ENCODE measurements around the gene OR6S1. TPM values are rescaled to one million over a fixed set of nuclear protein-coding genes. Genes with fewer than 3 reads are reported as not detected.

Gene OR6S1
- total and polyA plus RNA-seq, 7 experiments from 2014 or later, result not detected

- ChIA-PET CTCF (interaction anchor here (0.6 to 1.6 kb wide), 4 partner anchors 13 to 289 kb away, joined by 3 to 5 read pairs (median 4); no protein-coding TSS in a partner anchor), POLR2A (interaction anchor here (1.0 to 1.4 kb wide), 2 partner anchors 64 to 66 kb away, joined by 3 to 6 read pairs; partner anchors contain the start of gene RNASE4)
- intact Hi-C loops (cut with micrococcal nuclease), result no loop called here
- H3K27ac ChIP-seq (ENCODE audit: low read depth, low read length), result no peak overlapping the region
- H3K4me3 Mint-ChIP-seq, result no peak overlapping the region
- DNase-seq (no peak), ATAC-seq (no peak)
- no peaks in the 10 kb centered on the region for H3K9me3 ChIP-seq (ENCODE audit: control insufficient read depth in 2 of 3, low read length in 3 of 3)
- H3K4me1 Mint-ChIP-seq, result peaks cover 0 to 25% (median 3%) of the 10 kb centered on the region in 7 donors
- peaks cover 2 to 16% (median 9%) of the 10 kb centered on the region in 5 donors for H3K27me3 Mint-ChIP-seq
- H3K36me3 Mint-ChIP-seq, result peaks cover 0 to 1% (median 0%) of the 10 kb centered on the region in 5 donors
- H3K27ac Mint-ChIP-seq, result no peak overlapping the region
- no peak overlapping the region for H3K4me3 ChIP-seq (ENCODE audit: low read length)
- H3K9me3 Mint-ChIP-seq, result no peaks in the 10 kb centered on the region
- H3K27me3 ChIP-seq (ENCODE audit: control insufficient read depth in 2 of 2, insufficient read depth in 2 of 2, low read length in 2 of 2), result no peaks in the 10 kb centered on the region
- no peaks in the 10 kb centered on the region for H3K36me3 ChIP-seq (ENCODE audit: control insufficient read depth in 2 of 3, insufficient read depth in 3 of 3, low read length in 3 of 3)
- peaks cover 8 to 16% of the 10 kb centered on the region in 2 donors for H3K4me1 ChIP-seq (ENCODE audit: control insufficient read depth in 2 of 2, insufficient read depth in 2 of 2, low read length in 2 of 2)
Observed at GRCh38 chr14:20617138-20618003, 24.1 kb downstream of the OR6S1 start.

GRCh38 chr14:20615996-20616395 lies 25.5 kb downstream of the OR6S1 start:
- no peaks in the 10 kb centered on the region for H3K9me3 ChIP-seq (ENCODE audit: control insufficient read depth in 2 of 3, low read length in 3 of 3)
- Mint-ChIP-seq H3K36me3 (no peaks in the 10 kb centered on the region), H3K27me3 (peaks cover 0 to 10% (median 4%) of the 10 kb centered on the region in 5 donors), H3K4me3 (no peak overlapping the region), H3K4me1 (peaks cover 0 to 25% (median 3%) of the 10 kb centered on the region in 7 donors), H3K27ac (no peak overlapping the region), H3K9me3 (no peaks in the 10 kb centered on the region)
- ChIA-PET CTCF (interaction anchor here (1.6 kb wide), 1 partner anchor 288 kb away, joined by 5 read pairs; no protein-coding TSS in a partner anchor), POLR2A (no interaction called here)
- H3K4me3 ChIP-seq (ENCODE audit: low read length), result no peak overlapping the region
- ATAC-seq, result no peak
- intact Hi-C loops (cut with micrococcal nuclease), result no loop called here
- DNase-seq, result no peak
- peaks cover 13 to 20% of the 10 kb centered on the region in 2 donors for H3K4me1 ChIP-seq (ENCODE audit: control insufficient read depth in 2 of 2, insufficient read depth in 2 of 2, low read length in 2 of 2)
- H3K27ac ChIP-seq (ENCODE audit: low read depth, low read length), result no peak overlapping the region
- no peaks in the 10 kb centered on the region for H3K27me3 ChIP-seq (ENCODE audit: control insufficient read depth in 2 of 2, insufficient read depth in 2 of 2, low read length in 2 of 2)
- H3K36me3 ChIP-seq (ENCODE audit: control insufficient read depth in 2 of 3, insufficient read depth in 3 of 3, low read length in 3 of 3), result no peaks in the 10 kb centered on the region

- H3K27ac Mint-ChIP-seq, result no peak overlapping the region
- Histone ChIP-seq H3K27ac (ENCODE audit: low read depth, low read length) (peak overlapping the region; percentile 30), H3K4me1 (ENCODE audit: control insufficient read depth in 2 of 2, insufficient read depth in 2 of 2, low read length in 2 of 2) (peaks cover 20 to 29% of the 10 kb centered on the region in 2 donors), H3K27me3 (ENCODE audit: control insufficient read depth in 2 of 2, insufficient read depth in 2 of 2, low read length in 2 of 2) (no peaks in the 10 kb centered on the region), H3K36me3 (ENCODE audit: control insufficient read depth in 2 of 3, insufficient read depth in 3 of 3, low read length in 3 of 3) (no peaks in the 10 kb centered on the region), H3K9me3 (ENCODE audit: control insufficient read depth in 2 of 3, low read length in 3 of 3) (no peaks in the 10 kb centered on the region), H3K4me3 (ENCODE audit: low read length) (peak overlapping the region; percentile 64)
- H3K4me1 Mint-ChIP-seq, result peaks cover 0 to 25% (median 3%) of the 10 kb centered on the region in 7 donors
- H3K4me3 Mint-ChIP-seq, result peak overlapping the region in 1 of 10 donors; percentile 28
- no peaks in the 10 kb centered on the region for H3K9me3 Mint-ChIP-seq
- ChIA-PET CTCF (interaction anchor here (0.6 to 2.3 kb wide), 10 partner anchors 9 to 287 kb away, joined by 3 to 21 read pairs (median 4); partner anchors contain the start of gene RNASE4), POLR2A (interaction anchor here (0.8 to 3.7 kb wide), 9 partner anchors 9 to 271 kb away, joined by 3 to 73 read pairs (median 6); partner anchors contain the start of genes ANG, APEX1, OSGEP and PARP2)
- H3K27me3 Mint-ChIP-seq, result peaks cover 0 to 10% (median 4%) of the 10 kb centered on the region in 5 donors
- H3K36me3 Mint-ChIP-seq, result no peaks in the 10 kb centered on the region
- intact Hi-C loops (cut with micrococcal nuclease), result loop anchor here (5.0 kb wide), 4 partner anchors 38 to 768 kb away; partner anchors contain the start of gene SUPT16H (in 1 of the 2)
- no peak for DNase-seq
- ATAC-seq, result no peak
Observed at GRCh38 chr14:20614038-20614840, 27.3 kb downstream of the OR6S1 start.

DNA sequence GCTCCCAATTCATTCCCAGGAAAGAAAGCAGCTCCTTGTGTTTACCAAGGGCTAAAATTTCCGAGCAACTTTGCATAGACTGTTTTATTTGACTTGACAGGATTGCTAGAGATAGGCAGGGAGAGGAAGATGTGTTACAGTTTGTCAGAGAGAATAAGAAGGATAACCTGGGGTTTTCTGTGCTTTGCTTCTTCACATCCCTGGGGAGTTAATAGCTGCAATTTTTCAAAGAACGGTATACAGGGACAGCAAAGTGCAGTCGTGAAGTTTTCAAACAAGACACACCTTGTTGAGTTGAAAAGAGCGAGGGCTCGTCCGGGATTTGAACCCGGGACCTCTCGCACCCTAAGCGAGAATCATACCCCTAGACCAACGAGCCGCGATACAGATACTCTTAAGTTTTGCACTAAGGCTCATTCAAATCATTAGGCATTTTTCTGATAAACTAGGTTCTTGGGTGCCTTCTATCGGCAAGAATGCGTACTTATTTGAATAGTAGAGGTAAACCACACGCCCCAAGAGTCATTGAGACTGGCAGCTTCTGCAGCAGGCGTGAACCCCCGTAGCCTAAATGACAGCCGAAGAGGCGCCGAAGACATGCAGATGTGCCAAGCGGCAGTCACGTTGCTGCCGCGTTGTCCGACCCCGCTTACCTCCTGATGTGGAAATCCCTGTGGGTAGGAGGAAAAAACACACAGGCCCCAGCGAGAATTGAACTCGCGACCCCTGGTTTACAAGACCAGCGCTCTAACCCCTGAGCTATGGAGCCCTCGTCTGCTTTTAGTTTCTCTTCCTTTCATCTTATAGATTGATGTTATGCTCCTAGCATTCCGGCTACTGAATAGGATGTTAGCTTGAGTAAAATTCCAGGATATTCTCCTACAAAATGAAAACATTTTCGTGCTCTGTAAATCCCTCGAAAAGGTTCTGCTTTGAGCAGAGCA lies 28.1 kb downstream of the OR6S1 start:
- Histone ChIP-seq H3K27ac (ENCODE audit: low read depth, low read length) (peak overlapping the region; percentile 30), H3K4me3 (ENCODE audit: low read length) (peak overlapping the region; percentile 64), H3K36me3 (ENCODE audit: control insufficient read depth in 2 of 3, insufficient read depth in 3 of 3, low read length in 3 of 3) (no peaks in the 10 kb centered on the region), H3K9me3 (ENCODE audit: control insufficient read depth in 2 of 3, low read length in 3 of 3) (no peaks in the 10 kb centered on the region), H3K4me1 (ENCODE audit: control insufficient read depth in 2 of 2, insufficient read depth in 2 of 2, low read length in 2 of 2) (peaks cover 20 to 29% of the 10 kb centered on the region in 2 donors), H3K27me3 (ENCODE audit: control insufficient read depth in 2 of 2, insufficient read depth in 2 of 2, low read length in 2 of 2) (no peaks in the 10 kb centered on the region)
- peak; percentile 61 to 95 (median 92) for DNase-seq
- H3K4me3 Mint-ChIP-seq, result no peak overlapping the region
- ATAC-seq, result peak; percentile 89
- no peak overlapping the region for H3K27ac Mint-ChIP-seq
- no peaks in the 10 kb centered on the region for H3K9me3 Mint-ChIP-seq
- H3K27me3 Mint-ChIP-seq, result peaks cover 0 to 6% (median 0%) of the 10 kb centered on the region in 5 donors
- peaks cover 0 to 26% (median 4%) of the 10 kb centered on the region in 7 donors for H3K4me1 Mint-ChIP-seq
- ChIA-PET CTCF (interaction anchor here (0.6 to 2.3 kb wide), 13 partner anchors 9 to 1933 kb away, joined by 3 to 21 read pairs (median 4); partner anchors contain the start of genes APEX1, OSGEP and RNASE4), POLR2A (interaction anchor here (0.6 to 4.9 kb wide), 16 partner anchors 9 to 657 kb away, joined by 3 to 73 read pairs (median 5); partner anchors contain the start of genes ANG, APEX1, CCNB1IP1 and OSGEP)
- H3K36me3 Mint-ChIP-seq, result no peaks in the 10 kb centered on the region
- intact Hi-C loops (cut with micrococcal nuclease), result loop anchor here (1.0 to 5.0 kb wide), 20 partner anchors 12 to 769 kb away; partner anchors contain the start of genes APEX1 (in 2 of the 2), PARP2 (in 2 of the 2), CCNB1IP1 (in 1 of the 2) and METTL17 (in 1 of the 2)

- H3K27ac Mint-ChIP-seq, result no peak overlapping the region
- no peaks in the 10 kb centered on the region for H3K9me3 Mint-ChIP-seq
- ChIA-PET POLR2A (interaction anchor here (0.6 to 4.9 kb wide), 9 partner anchors 19 to 281 kb away, joined by 3 to 73 read pairs (median 6); partner anchors contain the start of genes ANG, CCNB1IP1, PARP2 and PIP4P1), CTCF (interaction anchor here (0.6 to 2.3 kb wide), 7 partner anchors 10 to 483 kb away, joined by 3 to 21 read pairs (median 6); partner anchors contain the start of genes APEX1, OSGEP and RNASE4)
- Histone ChIP-seq H3K27ac (ENCODE audit: low read depth, low read length) (peak overlapping the region; percentile 31), H3K36me3 (ENCODE audit: control insufficient read depth in 2 of 3, insufficient read depth in 3 of 3, low read length in 3 of 3) (no peaks in the 10 kb centered on the region), H3K4me1 (ENCODE audit: control insufficient read depth in 2 of 2, insufficient read depth in 2 of 2, low read length in 2 of 2) (peaks cover 20 to 29% of the 10 kb centered on the region in 2 donors), H3K9me3 (ENCODE audit: control insufficient read depth in 2 of 3, low read length in 3 of 3) (no peaks in the 10 kb centered on the region), H3K27me3 (ENCODE audit: control insufficient read depth in 2 of 2, insufficient read depth in 2 of 2, low read length in 2 of 2) (no peaks in the 10 kb centered on the region), H3K4me3 (ENCODE audit: low read length) (peak overlapping the region; percentile 4)
- peaks cover 0 to 3% (median 0%) of the 10 kb centered on the region in 5 donors for H3K27me3 Mint-ChIP-seq
- H3K4me1 Mint-ChIP-seq, result peaks cover 0 to 22% (median 4%) of the 10 kb centered on the region in 7 donors
- H3K4me3 Mint-ChIP-seq, result no peak overlapping the region
- ATAC-seq (no peak), DNase-seq (peak in 2 of 9 donors; percentile 23 to 34)
- no peaks in the 10 kb centered on the region for H3K36me3 Mint-ChIP-seq
- intact Hi-C loops (cut with micrococcal nuclease), result loop anchor here (2.0 to 5.0 kb wide), 6 partner anchors 40 to 770 kb away; partner anchors contain the start of genes PNP (in 1 of the 2) and SUPT16H (in 1 of the 2)
Observed at GRCh38 chr14:20612403-20612802, 29.1 kb downstream of the OR6S1 start.

Data from naive thymus-derived CD4-positive, alpha-beta T cell (primary cell).